ENCODE data around the gene ARX.

Gene ARX
- 0 to 0.31 reads per million in 2 donors for total RNA-seq

GRCh38 chrX:25015486-25016360 lies at the start of gene ARX:
Gene ARX (minus strand): TSS chrX:25015965. CDS start chrX:25015737, 228 bp downstream.
- DNase-seq: peak in 2 of 5 experiments; percentile 18 to 67

GRCh38 chrX:25059273-25059672 lies 43.5 kb upstream of the ARX start:
- DNase-seq: no peak

- DNase-seq: no peak
Observed at GRCh38 chrX:25052798-25053534, 37.2 kb upstream of the ARX start.

- no peak for DNase-seq
Observed at GRCh38 chrX:25049971-25050370, 34.2 kb upstream of the ARX start.

- peak in 1 of 5 experiments; percentile 32 for DNase-seq
Observed at GRCh38 chrX:25049357-25049756, 33.6 kb upstream of the ARX start.

- no peak for DNase-seq
Observed at GRCh38 chrX:25048178-25048577, 32.4 kb upstream of the ARX start.

- DNase-seq: no peak
Observed at GRCh38 chrX:25043192-25043591, 27.4 kb upstream of the ARX start.

GRCh38 chrX:25039036-25039435 lies 23.3 kb upstream of the ARX start:
- DNase-seq: no peak

GRCh38 chrX:25034889-25035288 lies 19.1 kb upstream of the ARX start:
- no peak for DNase-seq

GRCh38 chrX:25029288-25029825 lies 13.6 kb upstream of the ARX start:
- no peak for DNase-seq

- DNase-seq: no peak
Observed at GRCh38 chrX:25028726-25029125, 13.0 kb upstream of the ARX start.

GRCh38 chrX:25026576-25026975 lies 10.8 kb upstream of the ARX start:
- no peak for DNase-seq

- no peak for DNase-seq
Observed at GRCh38 chrX:25025615-25026014, 9.8 kb upstream of the ARX start.

GRCh38 chrX:25023908-25024307 lies 8.1 kb upstream of the ARX start:
- DNase-seq: no peak

- DNase-seq: no peak
Observed at GRCh38 chrX:25022499-25023325, 6.9 kb upstream of the ARX start.

- DNase-seq: peak in 1 of 5 experiments; percentile 19
Observed at GRCh38 chrX:25020905-25021449, 5.2 kb upstream of the ARX start.

GRCh38 chrX:25020391-25020904 lies 4.7 kb upstream of the ARX start:
- DNase-seq: no peak

- no peak for DNase-seq
Observed at GRCh38 chrX:25019707-25020390, 4.1 kb upstream of the ARX start.

- no peak for DNase-seq
Observed at GRCh38 chrX:25018682-25019081, 2.9 kb upstream of the ARX start.

- no peak for DNase-seq
Observed at GRCh38 chrX:25017667-25018247, 2.0 kb upstream of the ARX start.
